Stimulated activated naive B cell treated with anti-CD40 and anti-IgM and Interleukin-4, amounts not matched to agents 10 μg/mL and 1 μg/mL and 100 μg/mL, for 72 hours (primary cell): Measurements from ENCODE around the gene TMEM109.
"Not testable (repeated sequence)": the region's sequence is repeated elsewhere in the genome, so short reads cannot be mapped to it uniquely, and the experiment has no call there.

Source experiments
- ATAC-seq, 2 donors: fragments of 150-1000 bp; cut with Tn5 transposase; replicated peaks; 2 replicates each; pipeline ENCODE4 v1.10.0; 2021; ENCODE audit warnings: moderate library complexity in 1 of 2
- DNase-seq: peaks from one replicate; pipeline ENCODE4 v3.0.0; 2021
- H3K27ac Mint-ChIP-seq: one replicate; pipeline ENCODE4 v1.8.0; 2022; ENCODE audit warnings: mild to moderate bottlenecking, mixed read lengths
- H3K27me3 Mint-ChIP-seq, 2 donors: one replicate each; pipeline ENCODE4 v1.8.0; 2022; ENCODE audit warnings: mixed read lengths in 2 of 2
- H3K36me3 Mint-ChIP-seq, 2 donors: one replicate each; pipeline ENCODE4 v1.8.0; 2022; ENCODE audit warnings: mixed read lengths in 2 of 2, mild to moderate bottlenecking in 1 of 2
- H3K4me1 Mint-ChIP-seq, 2 donors: one replicate each; pipeline ENCODE4 v1.8.0; 2022; ENCODE audit warnings: mixed read lengths in 2 of 2, mild to moderate bottlenecking in 1 of 2
- H3K4me3 Mint-ChIP-seq, 2 donors: one replicate each; pipeline ENCODE4 v1.8.0; 2022; ENCODE audit warnings: mild to moderate bottlenecking in 2 of 2, mixed read lengths in 2 of 2, moderate library complexity in 1 of 2
- H3K9me3 Mint-ChIP-seq, 2 donors: one replicate each; pipeline ENCODE4 v1.8.0; 2022; ENCODE audit warnings: mixed read lengths in 2 of 2, mild to moderate bottlenecking in 1 of 2

The TMEM109 gene

DNA sequence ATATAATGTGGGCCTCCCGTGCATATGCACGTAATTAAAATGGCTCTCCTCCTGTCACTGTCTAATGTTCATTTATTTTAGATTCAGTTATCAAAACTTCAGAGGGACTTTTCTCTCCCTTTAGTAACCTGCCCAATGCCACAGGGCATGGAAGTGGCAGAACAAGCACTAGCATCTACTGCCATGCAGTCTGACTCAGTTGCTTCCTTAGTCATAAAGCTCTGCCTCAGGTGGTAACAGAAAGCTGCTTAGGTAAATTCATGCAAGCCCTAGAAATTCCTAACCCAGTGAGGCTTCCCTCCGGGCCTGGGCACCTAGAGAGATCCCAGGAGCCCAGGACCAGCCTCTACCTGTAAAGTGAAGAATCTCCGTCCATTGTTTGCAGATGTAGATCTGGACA lies 16.5 kb upstream of the TMEM109 start:
- Mint-ChIP-seq H3K36me3 (peaks cover 42 to 67% of the 10 kb centered on the region in 2 donors), H3K4me1 (peaks cover 19 to 20% of the 10 kb centered on the region in 2 donors), H3K27ac (no peak overlapping the region), H3K9me3 (no peaks in the 10 kb centered on the region), H3K4me3 (peak overlapping the region in 1 of 2 donors; percentile 19), H3K27me3 (no peaks in the 10 kb centered on the region)
- no peak for ATAC-seq
- no peak for DNase-seq

DNA sequence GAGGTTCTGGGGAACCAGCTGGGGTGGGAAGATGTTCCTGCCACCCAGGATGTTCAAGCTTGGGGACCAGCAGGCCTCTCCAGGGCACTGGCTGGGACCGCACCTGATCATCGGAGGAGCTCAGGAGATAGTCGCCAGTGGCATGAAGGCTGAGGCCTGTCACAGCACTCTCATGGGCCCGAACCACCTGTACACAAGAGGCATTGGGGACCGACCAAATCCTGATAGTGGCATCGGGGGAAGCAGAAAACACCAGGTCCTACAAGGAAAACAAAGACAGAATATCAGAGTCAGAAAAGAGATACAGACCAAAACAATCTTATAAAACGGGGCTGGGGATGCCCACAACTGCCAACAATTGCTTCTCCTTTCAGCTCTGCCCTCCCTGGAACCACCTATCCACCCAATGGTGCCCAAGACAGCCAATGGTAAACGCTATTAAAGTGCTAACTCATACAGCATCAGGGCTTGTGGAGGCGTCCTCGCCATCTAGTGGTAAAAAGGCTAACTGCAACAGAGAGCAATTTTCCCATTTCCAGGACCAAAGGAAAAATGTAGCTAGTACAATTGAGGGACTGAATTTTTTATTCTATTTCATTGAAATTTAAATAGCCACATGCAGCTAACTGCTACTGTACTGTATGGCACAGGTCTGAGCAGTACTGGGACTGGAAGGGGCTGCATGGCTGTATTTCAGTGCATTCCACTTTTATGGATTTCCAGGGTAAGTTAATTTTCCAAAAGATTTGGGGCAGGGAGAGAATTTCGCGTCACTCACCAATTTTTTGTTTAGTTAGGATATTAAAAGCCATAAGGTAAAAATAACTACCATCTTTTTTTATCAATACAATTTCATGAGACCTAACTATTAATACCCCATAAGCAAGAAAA lies 14.7 kb upstream of the TMEM109 start:
- Mint-ChIP-seq H3K4me3 (no peak overlapping the region), H3K4me1 (peaks cover 27 to 29% of the 10 kb centered on the region in 2 donors), H3K27ac (peak overlapping the region; percentile 49), H3K27me3 (no peaks in the 10 kb centered on the region), H3K36me3 (peaks cover 43 to 69% of the 10 kb centered on the region in 2 donors), H3K9me3 (no peaks in the 10 kb centered on the region)
- DNase-seq: peak; percentile 27
- ATAC-seq: peak; percentile 94 to 98

DNA sequence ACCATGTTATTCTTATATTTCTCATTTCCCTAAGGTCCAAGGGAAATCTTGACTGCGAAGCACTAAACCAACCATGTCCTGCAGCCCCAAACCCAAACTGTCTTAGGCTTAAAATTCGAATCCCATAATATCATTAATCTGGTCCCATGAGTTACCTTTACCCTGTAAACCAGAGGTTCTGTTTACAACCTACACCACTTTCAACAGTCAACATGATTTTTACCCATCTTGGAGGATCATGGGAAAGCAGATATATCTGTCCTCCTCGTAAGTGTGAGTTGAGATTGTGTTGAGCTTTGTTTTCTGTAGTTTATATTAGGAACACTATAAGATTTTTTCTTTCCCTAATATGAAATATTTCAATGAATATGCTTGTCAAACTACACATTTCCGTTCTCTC lies 14.0 kb upstream of the TMEM109 start:
- Mint-ChIP-seq H3K4me3 (no peak overlapping the region), H3K9me3 (no peaks in the 10 kb centered on the region), H3K4me1 (peaks cover 29 to 31% of the 10 kb centered on the region in 2 donors), H3K27me3 (no peaks in the 10 kb centered on the region), H3K36me3 (peaks cover 41 to 66% of the 10 kb centered on the region in 2 donors), H3K27ac (peak overlapping the region; percentile 37)
- DNase-seq (no peak), ATAC-seq (no peak)

- H3K4me1 Mint-ChIP-seq: peaks cover 37% of the 10 kb centered on the region in 2 donors
- H3K36me3 Mint-ChIP-seq: peaks cover 37 to 57% of the 10 kb centered on the region in 2 donors
- no peaks in the 10 kb centered on the region for H3K9me3 Mint-ChIP-seq
- no peak for DNase-seq
- H3K27me3 Mint-ChIP-seq: no peaks in the 10 kb centered on the region
- ATAC-seq: no peak
- no peak overlapping the region for H3K4me3 Mint-ChIP-seq
- H3K27ac Mint-ChIP-seq: no peak overlapping the region
These were observed 13.1 kb upstream of the TMEM109 start for GRCh38 chr11:60900673-60901404.

- peaks cover 42 to 50% of the 10 kb centered on the region in 2 donors for H3K4me1 Mint-ChIP-seq
- DNase-seq (no peak), ATAC-seq (no peak)
- no peak overlapping the region for H3K4me3 Mint-ChIP-seq
- peaks cover 36 to 51% of the 10 kb centered on the region in 2 donors for H3K36me3 Mint-ChIP-seq
- H3K9me3 Mint-ChIP-seq: peaks cover 0 to 1% of the 10 kb centered on the region in 2 donors
- no peak overlapping the region for H3K27ac Mint-ChIP-seq
- H3K27me3 Mint-ChIP-seq: no peaks in the 10 kb centered on the region
These were observed 11.3 kb upstream of the TMEM109 start for GRCh38 chr11:60902625-60903024.

DNA sequence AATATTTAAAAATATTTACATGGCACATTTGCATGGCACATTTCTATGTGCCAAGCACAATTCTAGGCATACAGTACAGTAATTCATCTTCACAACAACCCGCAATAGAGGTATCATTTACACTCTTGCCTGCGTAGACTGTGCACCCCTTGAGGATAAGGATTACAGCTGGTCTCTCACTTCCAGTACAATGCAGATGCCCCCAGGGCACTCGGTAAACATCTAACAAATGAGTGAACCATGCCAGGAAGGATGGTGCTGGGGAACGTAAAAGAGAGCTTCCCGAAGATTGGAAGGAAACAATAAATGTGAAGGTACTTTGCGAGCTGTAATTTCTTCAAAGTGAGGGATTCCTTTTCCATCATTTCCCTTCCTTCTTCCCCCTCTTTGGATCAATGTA lies 8.9 kb upstream of the TMEM109 start:
- peaks cover 43 to 49% of the 10 kb centered on the region in 2 donors for H3K36me3 Mint-ChIP-seq
- DNase-seq (no peak), ATAC-seq (no peak)
- H3K27ac Mint-ChIP-seq: peak overlapping the region; percentile 97
- H3K4me3 Mint-ChIP-seq: peak overlapping the region; percentile 92 to 96
- peaks cover 51 to 64% of the 10 kb centered on the region in 2 donors for H3K4me1 Mint-ChIP-seq
- H3K9me3 Mint-ChIP-seq: peaks cover 16 to 20% of the 10 kb centered on the region in 2 donors
- no peaks in the 10 kb centered on the region for H3K27me3 Mint-ChIP-seq

DNA sequence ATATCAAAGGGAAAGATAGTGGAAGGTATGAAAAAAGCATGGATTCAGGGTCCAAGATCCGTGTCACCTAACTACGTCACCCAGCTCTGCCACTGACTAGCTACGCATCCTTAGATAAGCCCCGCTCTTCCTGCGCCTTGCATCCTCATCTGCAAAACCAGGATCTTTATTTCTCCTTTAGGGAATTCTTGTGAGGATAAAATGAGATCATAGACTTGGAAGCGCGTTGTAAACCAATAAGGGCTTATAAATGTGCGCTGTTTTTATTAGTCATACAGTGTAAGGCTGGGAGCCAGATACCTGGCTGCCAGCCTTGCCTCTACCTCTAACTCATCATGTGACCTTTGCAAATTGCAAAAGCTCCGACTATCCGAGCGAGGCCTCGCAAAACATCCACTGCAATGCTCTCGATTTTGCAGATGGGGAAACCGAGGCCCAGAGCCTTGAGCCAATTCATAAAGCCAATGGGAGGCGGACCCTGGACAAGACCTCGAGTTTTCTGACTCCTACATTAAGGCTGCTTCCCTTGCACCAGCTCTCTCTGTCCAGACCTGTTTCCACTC lies 8.3 kb upstream of the TMEM109 start:
- Mint-ChIP-seq H3K36me3 (peaks cover 43 to 46% of the 10 kb centered on the region in 2 donors), H3K27me3 (no peaks in the 10 kb centered on the region), H3K27ac (peak overlapping the region; percentile 97), H3K9me3 (peaks cover 17 to 21% of the 10 kb centered on the region in 2 donors), H3K4me1 (peaks cover 54 to 70% of the 10 kb centered on the region in 2 donors), H3K4me3 (peak overlapping the region; percentile 92 to 96)
- ATAC-seq (no peak), DNase-seq (no peak)

- ATAC-seq (peak; percentile 74 to 79), DNase-seq (peak; percentile 99)
- H3K4me3 Mint-ChIP-seq: peak within 1 kb of the TSS; percentile 92 to 96
- peaks cover 60 to 77% of the 10 kb centered on the region in 2 donors for H3K4me1 Mint-ChIP-seq
- no peaks in the 10 kb centered on the region for H3K27me3 Mint-ChIP-seq
- peaks cover 37 to 39% of the 10 kb centered on the region in 2 donors for H3K36me3 Mint-ChIP-seq
- H3K27ac Mint-ChIP-seq: peak within 1 kb of the TSS; percentile 97
- peaks cover 20 to 25% of the 10 kb centered on the region in 2 donors for H3K9me3 Mint-ChIP-seq
These were observed 7.6 kb upstream of the TMEM109 start, which contains the start of gene PRPF19 for GRCh38 chr11:60906132-60906972. Gene PRPF19 (minus strand): TSS chr11:60906585. CDS start chr11:60906382, 203 bp downstream.

GRCh38 chr11:60908803-60909202 lies 5.2 kb upstream of the TMEM109 start:
- no peak for DNase-seq
- H3K36me3 Mint-ChIP-seq: peaks cover 25 to 27% of the 10 kb centered on the region in 2 donors
- H3K27me3 Mint-ChIP-seq: no peaks in the 10 kb centered on the region
- H3K4me1 Mint-ChIP-seq: peaks cover 67 to 96% of the 10 kb centered on the region in 2 donors
- peak overlapping the region; percentile 97 for H3K27ac Mint-ChIP-seq
- no peak for ATAC-seq
- peak overlapping the region; percentile 6 to 13 for H3K4me3 Mint-ChIP-seq
- H3K9me3 Mint-ChIP-seq: peaks cover 20 to 25% of the 10 kb centered on the region in 2 donors

- peaks cover 24 to 27% of the 10 kb centered on the region in 2 donors for H3K36me3 Mint-ChIP-seq
- H3K27ac Mint-ChIP-seq: peak overlapping the region; percentile 97
- H3K4me3 Mint-ChIP-seq: peak overlapping the region; percentile 43 to 56
- ATAC-seq: peak; percentile 0 to 3
- DNase-seq, H3K27me3 Mint-ChIP-seq: not testable (repeated sequence)
- peaks cover 60 to 94% of the 10 kb centered on the region in 2 donors for H3K4me1 Mint-ChIP-seq
- H3K9me3 Mint-ChIP-seq: peaks cover 20 to 25% of the 10 kb centered on the region in 2 donors
These were observed 4.2 kb upstream of the TMEM109 start for GRCh38 chr11:60909680-60910280.

DNA sequence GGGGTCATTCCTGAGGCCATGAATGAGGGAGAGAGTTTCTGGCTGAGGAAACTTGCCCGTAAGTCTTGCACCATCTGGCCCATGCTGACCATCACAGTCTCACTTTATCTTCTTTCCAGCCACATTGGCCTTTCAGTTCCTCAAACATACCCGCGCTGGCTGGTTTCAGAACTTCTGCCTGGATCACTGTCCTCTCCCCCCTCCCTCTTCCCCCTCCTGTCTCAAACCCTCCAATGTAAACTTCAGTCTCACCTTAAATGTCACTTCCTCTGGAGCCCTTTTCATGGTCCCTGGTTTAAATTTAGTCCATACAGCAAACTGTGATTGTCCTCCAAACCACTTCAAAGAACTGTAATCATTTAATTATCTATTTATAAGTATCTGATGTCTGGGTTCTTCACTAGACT lies 3.7 kb upstream of the TMEM109 start:
- ATAC-seq (peak; percentile 48 to 54), DNase-seq (peak; percentile 81)
- H3K27me3 Mint-ChIP-seq: no peaks in the 10 kb centered on the region
- H3K4me3 Mint-ChIP-seq: peak overlapping the region; percentile 20 to 56
- peaks cover 59 to 95% of the 10 kb centered on the region in 2 donors for H3K4me1 Mint-ChIP-seq
- H3K27ac Mint-ChIP-seq: peak overlapping the region; percentile 97
- peaks cover 24 to 27% of the 10 kb centered on the region in 2 donors for H3K36me3 Mint-ChIP-seq
- peaks cover 20 to 25% of the 10 kb centered on the region in 2 donors for H3K9me3 Mint-ChIP-seq

DNA sequence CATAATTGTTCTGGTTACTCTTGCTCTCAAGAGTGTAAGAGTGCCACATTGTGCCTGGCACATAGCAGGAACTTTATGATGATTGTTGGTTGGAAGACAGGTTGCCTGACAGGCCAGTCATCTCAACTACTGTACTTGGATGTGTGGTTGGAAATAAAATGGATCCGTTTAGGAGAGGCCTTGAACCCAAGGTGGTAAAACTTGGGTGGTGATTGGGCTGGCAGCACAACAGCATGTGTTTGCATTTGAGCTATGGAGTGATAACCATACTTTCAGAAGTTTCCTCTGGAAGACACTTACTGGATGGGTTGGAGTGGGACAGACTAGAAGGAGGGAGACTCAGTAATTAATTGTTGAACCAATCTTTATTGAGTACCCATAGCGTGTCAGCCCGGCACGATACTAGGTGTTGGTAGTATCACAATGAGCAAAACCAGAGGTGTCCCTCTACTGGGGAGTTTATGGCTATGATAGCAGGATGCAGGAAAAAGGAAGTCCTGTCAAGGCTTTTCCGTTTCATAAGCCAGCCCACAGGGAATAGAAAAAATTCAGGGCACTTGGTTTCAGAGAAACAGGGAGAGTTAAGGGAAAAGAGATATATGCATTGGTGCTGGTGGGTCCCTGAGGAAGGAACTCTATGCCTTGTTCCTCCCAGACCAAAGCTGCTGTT lies 3.1 kb upstream of the TMEM109 start:
- H3K4me1 Mint-ChIP-seq: peaks cover 62 to 95% of the 10 kb centered on the region in 2 donors
- DNase-seq (no peak), ATAC-seq (peak in 1 of 2 donors; percentile 5)
- no peaks in the 10 kb centered on the region for H3K27me3 Mint-ChIP-seq
- peak overlapping the region; percentile 97 for H3K27ac Mint-ChIP-seq
- peak overlapping the region; percentile 41 to 49 for H3K4me3 Mint-ChIP-seq
- peaks cover 23 to 26% of the 10 kb centered on the region in 2 donors for H3K36me3 Mint-ChIP-seq
- peaks cover 20 to 25% of the 10 kb centered on the region in 2 donors for H3K9me3 Mint-ChIP-seq
